ENCODE data around the gene PLEKHG4B. TPM values are rescaled to one million over a fixed set of nuclear protein-coding genes. Genes with fewer than 3 reads are reported as not detected.
"Not testable (repeated sequence)": the region's sequence is repeated elsewhere in the genome, so short reads cannot be mapped to it uniquely, and the experiment has no call there.

PLEKHG4B gene
- total RNA-seq, 1 donor from 2014 or later, result not detected

- no peak for DNase-seq (ENCODE audit: low read depth in 2 of 2)
Measured at GRCh38 chr5:197892-198489, 106.0 kb downstream of the PLEKHG4B start.

DNA sequence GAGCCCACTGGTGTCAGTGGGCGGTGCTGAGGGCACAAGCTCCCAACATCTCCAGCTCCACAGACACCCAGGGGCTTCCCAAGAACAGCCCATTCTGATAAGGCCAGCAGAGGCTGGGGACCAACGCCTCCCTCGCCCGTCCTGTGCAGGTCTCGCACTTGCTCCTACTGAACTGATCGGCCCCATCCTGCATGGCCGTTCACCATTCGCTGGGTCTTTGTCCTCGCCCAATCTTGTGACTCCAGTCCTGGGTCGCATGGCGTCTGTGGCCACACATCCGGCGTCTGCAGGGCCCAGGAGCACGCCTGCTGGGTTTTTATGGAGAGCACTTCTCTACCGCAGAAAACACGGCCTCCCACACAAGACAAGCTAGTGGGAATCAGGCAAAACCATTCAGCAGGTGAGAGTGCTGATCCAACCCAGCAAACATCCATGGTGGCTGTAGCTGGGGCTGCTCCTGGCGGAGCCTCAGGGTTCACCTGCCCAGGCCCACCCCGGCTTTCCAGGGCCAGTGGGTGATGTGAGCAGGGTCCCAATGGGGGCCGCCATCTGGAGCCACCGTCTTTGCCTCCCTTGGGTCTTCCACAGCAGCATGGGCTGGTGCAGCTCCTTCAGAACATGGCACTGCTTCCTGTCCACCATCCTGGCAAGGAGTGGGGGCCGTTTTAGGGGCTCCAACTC, 106.7 kb downstream of the PLEKHG4B start:
- DNase-seq (ENCODE audit: low read depth in 2 of 2), result no peak

GRCh38 chr5:199197-199949, 107.4 kb downstream of the PLEKHG4B start:
- no peak for DNase-seq (ENCODE audit: low read depth in 2 of 2)

DNA sequence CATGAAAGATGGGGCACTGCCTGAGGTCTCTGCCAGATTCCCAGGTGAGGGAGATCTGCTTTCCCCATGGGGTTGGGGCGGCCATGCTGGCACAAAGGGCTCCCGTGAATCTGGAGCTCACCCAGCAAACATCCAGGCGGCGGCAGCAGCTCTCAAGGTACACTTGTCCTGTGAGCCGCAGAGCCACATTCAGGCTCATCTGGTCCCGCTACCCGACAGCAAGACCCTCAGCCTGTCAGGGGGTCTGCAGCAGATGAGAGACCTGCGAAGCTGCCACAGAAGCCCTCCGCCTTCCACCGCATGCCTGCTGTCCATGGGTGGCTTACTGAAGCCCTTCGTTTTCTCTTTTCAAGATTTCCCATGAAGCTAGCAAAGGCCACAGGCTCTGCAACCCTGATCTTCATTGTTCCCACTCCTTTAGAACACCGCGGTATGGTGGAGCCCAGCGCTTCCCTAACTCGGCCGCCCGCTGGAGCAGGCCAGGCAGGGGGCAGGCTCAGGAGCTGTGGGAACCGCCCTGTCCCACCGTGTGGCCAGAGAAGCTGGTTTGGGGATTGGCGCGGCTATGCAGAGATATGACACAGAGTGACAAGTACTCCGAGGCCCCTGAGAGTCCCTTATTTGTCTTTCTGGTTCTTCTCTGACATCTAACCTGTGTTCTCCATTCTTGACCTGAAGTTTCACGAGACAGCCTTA, 108.1 kb downstream of the PLEKHG4B start:
- DNase-seq (ENCODE audit: low read depth in 2 of 2), result no peak

DNA sequence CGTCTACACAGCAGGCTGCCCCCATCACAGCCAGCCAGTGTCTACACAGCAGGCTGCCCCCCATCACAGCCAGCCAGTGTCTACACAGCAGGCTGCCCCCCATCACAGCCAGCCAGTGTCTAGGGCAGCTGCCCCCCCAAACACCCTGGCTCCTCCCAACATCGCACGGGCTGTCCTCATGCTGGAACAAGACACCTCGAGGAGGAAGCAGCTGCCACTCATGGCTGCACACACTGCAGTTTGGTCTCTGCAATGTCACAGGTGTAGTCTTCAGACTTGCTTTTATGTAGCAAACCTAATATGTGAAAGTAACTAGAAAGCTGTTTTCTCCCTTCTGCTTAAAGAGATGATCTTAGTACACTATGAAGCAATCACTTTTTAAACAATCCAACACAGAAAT, 109.0 kb downstream of the PLEKHG4B start:
- no peak for DNase-seq (ENCODE audit: low read depth in 2 of 2)

DNA sequence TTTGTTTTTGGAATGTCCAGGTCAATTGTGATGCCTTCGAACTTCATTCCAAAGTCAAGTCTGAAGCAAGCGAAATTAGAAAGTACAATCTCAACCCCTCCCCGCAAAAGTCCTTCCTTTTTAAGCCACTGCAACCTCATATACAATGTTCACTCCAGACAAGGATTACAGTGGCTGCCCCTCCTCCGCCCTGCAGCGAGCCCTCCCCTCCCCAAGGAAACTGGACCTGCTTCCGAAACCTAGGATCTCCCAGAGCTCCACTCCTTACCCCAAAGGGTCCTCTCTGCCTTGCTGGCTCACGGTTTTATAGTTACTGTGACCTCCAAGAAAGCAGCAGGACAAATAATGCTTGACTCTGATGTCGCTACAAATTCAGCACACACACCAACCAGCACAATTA, 109.7 kb downstream of the PLEKHG4B start:
- no peak for DNase-seq (ENCODE audit: low read depth in 2 of 2)

GRCh38 chr5:203246-203930, 111.4 kb downstream of the PLEKHG4B start:
- DNase-seq (ENCODE audit: low read depth in 2 of 2), result no peak

- no peak for DNase-seq (ENCODE audit: low read depth in 2 of 2)
Measured at GRCh38 chr5:204001-204400, 112.0 kb downstream of the PLEKHG4B start.

DNA sequence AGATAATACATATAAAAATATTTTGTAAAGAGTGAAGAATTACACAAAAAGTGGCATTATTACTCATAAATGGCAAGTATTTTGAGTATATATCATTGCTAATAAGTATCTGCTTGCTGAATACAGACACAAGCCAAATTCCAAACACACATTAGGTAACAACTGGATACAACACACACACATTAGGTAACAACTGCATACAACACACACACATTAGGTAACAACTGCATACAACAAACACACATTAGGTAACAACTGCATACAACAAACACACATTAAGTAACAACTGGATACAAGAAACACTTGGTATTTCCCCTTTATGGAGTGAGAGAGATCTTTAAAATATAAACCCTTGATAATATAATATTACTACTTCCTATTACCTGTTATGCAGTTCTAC, 112.5 kb downstream of the PLEKHG4B start:
- DNase-seq (ENCODE audit: low read depth in 2 of 2), result no peak

GRCh38 chr5:204966-205670, 113.2 kb downstream of the PLEKHG4B start:
- no peak for DNase-seq (ENCODE audit: low read depth in 2 of 2)

- DNase-seq (ENCODE audit: low read depth in 2 of 2), result peak in 1 of 2 donors; percentile 47
Measured at GRCh38 chr5:206406-206805, 114.4 kb downstream of the PLEKHG4B start.

GRCh38 chr5:206927-207536, 115.1 kb downstream of the PLEKHG4B start:
- DNase-seq (ENCODE audit: low read depth in 2 of 2), result no peak

DNA sequence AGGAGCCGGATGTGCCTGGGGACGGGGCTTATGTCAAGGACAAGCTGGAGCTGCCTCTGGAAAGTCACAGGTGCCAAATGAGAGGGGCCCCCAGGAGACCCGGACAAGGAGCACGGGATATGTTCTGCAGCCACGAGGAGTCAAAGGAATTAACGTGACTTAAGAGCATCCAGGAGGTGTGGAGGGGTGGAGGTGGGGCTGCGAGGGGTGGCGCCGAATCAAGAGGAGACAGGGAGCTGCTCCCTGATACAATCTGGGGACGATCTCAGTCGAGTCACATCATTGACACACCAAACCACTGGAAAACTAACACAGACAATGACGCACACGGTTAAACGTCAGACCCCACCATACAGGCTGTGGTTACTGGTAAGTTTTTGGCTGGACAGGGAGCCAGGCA, 115.6 kb downstream of the PLEKHG4B start:
- DNase-seq (ENCODE audit: low read depth in 2 of 2), result no peak

GRCh38 chr5:208449-209114, 116.6 kb downstream of the PLEKHG4B start:
- no peak for DNase-seq (ENCODE audit: low read depth in 2 of 2)

GRCh38 chr5:213803-214395, 121.9 kb downstream of the PLEKHG4B start:
- DNase-seq (ENCODE audit: low read depth in 2 of 2), result no peak

DNA sequence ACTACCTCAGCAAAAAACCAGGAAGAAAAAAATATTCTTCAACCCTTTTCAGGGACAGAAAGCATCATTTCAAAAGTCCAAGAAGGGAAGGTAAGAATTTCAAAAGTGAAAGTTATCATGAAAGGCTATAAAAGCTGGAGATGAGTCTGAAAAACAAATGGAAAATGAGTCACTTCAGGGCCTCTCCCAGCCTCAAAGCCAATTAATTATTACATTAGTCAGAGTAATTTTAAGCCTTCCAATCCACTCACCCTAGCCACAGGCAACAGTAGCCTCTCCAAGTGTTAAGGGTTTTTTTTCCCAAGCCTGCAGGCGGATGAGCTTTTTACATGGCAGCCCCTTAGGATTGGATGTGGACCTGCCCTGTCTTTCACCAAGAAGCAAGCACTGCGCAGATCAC, 123.3 kb downstream of the PLEKHG4B start:
- DNase-seq (ENCODE audit: low read depth in 2 of 2), result not testable (repeated sequence)

- not testable (repeated sequence) for DNase-seq (ENCODE audit: low read depth in 2 of 2)
Measured at GRCh38 chr5:216076-216475, 124.1 kb downstream of the PLEKHG4B start.

DNA sequence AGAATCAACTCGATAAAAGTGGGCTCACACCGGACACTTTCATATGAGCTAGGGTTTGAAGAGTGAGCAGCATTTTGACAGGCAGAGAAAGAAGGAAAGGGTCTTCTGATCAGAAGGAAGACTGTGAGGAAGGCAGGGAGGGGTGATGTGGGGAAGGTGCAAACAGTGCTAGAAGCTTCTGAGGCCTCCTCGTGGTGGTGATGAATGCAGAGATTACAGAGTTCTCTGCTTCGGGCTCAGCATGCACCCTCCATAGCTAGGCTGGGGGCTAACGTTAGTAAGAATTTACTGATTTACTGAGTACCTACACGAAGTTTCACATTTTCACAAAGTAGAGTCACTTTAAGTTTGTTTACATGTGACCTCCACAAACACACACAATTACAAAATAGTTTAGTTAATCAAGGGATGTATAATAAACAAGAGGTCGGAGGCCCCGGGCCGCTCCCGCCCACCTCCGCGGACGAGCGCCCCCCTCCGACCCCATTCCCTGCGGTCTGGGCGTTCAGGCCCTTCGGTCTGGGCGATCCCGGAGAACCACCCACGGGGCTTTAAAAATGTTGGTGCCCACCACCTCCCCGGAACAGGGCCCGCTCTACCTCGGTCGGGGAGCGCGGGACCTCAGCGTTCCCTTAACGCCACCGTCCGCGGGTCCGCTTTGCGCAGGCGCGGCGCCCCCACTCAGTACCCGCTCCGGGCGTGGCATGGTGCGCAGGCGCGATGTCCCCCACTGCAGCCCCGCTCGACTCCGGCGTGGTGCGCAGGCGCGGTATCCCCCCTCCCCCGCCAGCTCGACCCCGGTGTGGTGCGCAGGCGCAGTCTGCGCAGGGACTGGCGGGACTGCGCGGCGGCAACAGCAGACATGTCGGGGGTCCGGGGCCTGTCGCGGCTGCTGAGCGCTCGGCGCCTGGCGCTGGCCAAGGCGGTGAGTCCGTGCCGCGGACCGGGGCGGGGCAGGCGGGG, 125.8 kb downstream of the PLEKHG4B start, which contains the start of the genes CCDC127 and SDHA:
Gene CCDC127 (minus strand): TSS at position 660 of the 963 bp plus-strand sequence. CDS start 1,304 bp downstream, outside the sequence.
Gene SDHA (plus strand): TSS at position 827 of the 963 bp plus-strand sequence. CDS start 36 bp downstream, at position 863.
- DNase-seq (ENCODE audit: low read depth in 2 of 2), result peak; percentile 82 to 93
